H1 (cell line): ENCODE data around the gene C19orf25. TPM values are rescaled to one million over a fixed set of nuclear protein-coding genes. Genes with fewer than 3 reads are reported as not detected.

Experiments used
- ATF2 ChIP-seq: IDR thresholded peaks from 2 replicates; pipeline ENCODE4 v1.6.1; 2012; ENCODE audit warnings: low read length, inconsistent platforms
- MAX ChIP-seq: IDR thresholded peaks from 2 replicates; pipeline ENCODE4 v1.6.1; 2012; ENCODE audit warnings: inconsistent platforms
- RBBP5 ChIP-seq: IDR thresholded peaks from 2 replicates; pipeline ENCODE4 v1.7.1; 2012; ENCODE audit warnings: low read depth, mild to moderate bottlenecking, inconsistent platforms, low read length, moderate library complexity, borderline replicate concordance
- SP2 ChIP-seq: IDR thresholded peaks from 2 replicates; pipeline ENCODE4 v1.6.1; 2012; ENCODE audit warnings: mild to moderate bottlenecking, low read length, inconsistent platforms
- SP4 ChIP-seq: IDR thresholded peaks from 2 replicates; pipeline ENCODE4 v1.6.1; 2012; ENCODE audit warnings: low read length, inconsistent platforms
- TAF1 ChIP-seq: IDR thresholded peaks from 2 replicates; pipeline ENCODE4 v1.6.1; 2011; ENCODE audit warnings: mild to moderate bottlenecking, low read depth, low read length
- TBP ChIP-seq: IDR thresholded peaks from 2 replicates; pipeline ENCODE4 v1.6.1; 2011; ENCODE audit warnings: low read depth, low read length, improper control_type of control experiment
- polyA plus RNA-seq, 7 experiments: library from polyadenylated mRNA; depleted of rRNA in 3 of 7; stranded (reverse) in 5 of 7; unstranded in 2 of 7; fragments of >200 nt in 5 of 7; fragments of 200-250 nt in 2 of 7; gene quantifications; 1 replicate in 5 of 7; 2 replicates in 1 of 7; 4 replicates in 1 of 7; pipeline versions ENCODE4 v1.2.1 to v1.2.3, GENCODE V29; 2011 to 2013; ENCODE audit warnings: missing spikeins in 2 of 7, mixed read lengths in 2 of 7
- total RNA-seq: library from RNA; stranded (reverse); fragmentation: NEBNext Ultra II Directional; extraction: Animal tissue kit (Norgen Biotek cat#: 25700); gene quantifications from 2 replicates; pipeline ENCODE4 v1.2.1, GENCODE V29; 2021

The C19orf25 gene
- total and polyA plus RNA-seq, 2 of the 8 experiments (the other 6 are each of a cell fraction or from before 2014, with no cell fraction given): 41.3 to 67.4 TPM

GRCh38 chr19:1478934-1479707, at the start of gene C19orf25 (continued):
- TF ChIP-seq ATF2 (0 out of 2 replicates have a peak, but pooled peaks have one; percentile 29), MAX (peak; percentile 92), SP2 (no peak), SP4 (peak; percentile 93), RBBP5 (0 out of 2 replicates have a peak, but pooled peaks have one; percentile 47), TBP (0 out of 2 replicates have a peak, but pooled peaks have one; percentile 10), TAF1 (no peak)
